HEK293 (cell line): ENCODE measurements around the gene ZNF385C.
"Not testable (repeated sequence)": the region's sequence is repeated elsewhere in the genome, so short reads cannot be mapped to it uniquely, and the experiment has no call there.

Experiments used
- CTCF ChIA-PET: fragments of 350-600 bp; formaldehyde crosslinking; extraction: SDS; loops from one replicate; lab custom pipeline; 2021; ENCODE audit warnings: antibody characterized with exemption; lab: Yijun Ruan, JAX
- POLR2A ChIA-PET: fragments of 300-600 bp; formaldehyde crosslinking; extraction: SDS; loops from one replicate; lab custom pipeline; 2020; ENCODE audit warnings: antibody characterized with exemption, inconsistent platforms; lab: Yijun Ruan, JAX
- H3K27ac ChIP-seq: fragments of 200-500 bp; sonication (Bioruptor generic); 2 replicates; pipeline ENCODE4 v1.5.1; 2014; ENCODE audit warnings: low read depth, low read length, control low read depth, inconsistent platforms; ENCODE audit errors: extremely low read depth
- H3K36me3 ChIP-seq, 2 experiments: fragments of 200-500 bp in 1 of 2; sonication (Bioruptor generic) in 1 of 2; 1 replicate in 1 of 2; 2 replicates in 1 of 2; pipeline ENCODE4 v1.5.1; 2014 to 2017; ENCODE audit warnings: inconsistent platforms in 2 of 2, low read length in 2 of 2; ENCODE audit not compliant: control insufficient read depth in 2 of 2, insufficient read depth in 1 of 2
- H3K4me1 ChIP-seq: fragments of 200-500 bp; sonication (Bioruptor generic); 2 replicates; pipeline ENCODE4 v1.5.1; 2014; ENCODE audit warnings: mild to moderate bottlenecking, low read length, inconsistent platforms; ENCODE audit not compliant: control insufficient read depth, insufficient read depth
- H3K4me3 ChIP-seq: 2 replicates; pipeline ENCODE4 v1.5.1; 2011; ENCODE audit warnings: low read depth, mild to moderate bottlenecking, control low read depth, low read length, moderate library complexity
- H3K9me3 ChIP-seq: fragments of 200-500 bp; sonication (Bioruptor generic); 2 replicates; pipeline ENCODE4 v1.5.1; 2014; ENCODE audit warnings: low read depth, low read length, inconsistent platforms; ENCODE audit not compliant: control insufficient read depth, insufficient read depth
- BCL11B ChIP-seq: fragments of 450-650 bp; formaldehyde crosslinking; IDR thresholded peaks from 2 replicates; pipeline ENCODE4 v1.5.1; 2016; ENCODE audit warnings: low read depth, missing biosample characterization, missing genetic modification characterization
- GLI2 ChIP-seq: fragments of 450-650 bp; formaldehyde crosslinking; IDR thresholded peaks from 2 replicates; pipeline ENCODE4; 2017; ENCODE audit warnings: missing biosample characterization, missing genetic modification characterization, low read depth, borderline replicate concordance
- GLIS1 ChIP-seq: fragments of 450-650 bp; formaldehyde crosslinking; IDR thresholded peaks from 2 replicates; pipeline ENCODE4 v1.5.1; 2016; ENCODE audit warnings: missing biosample characterization, missing genetic modification characterization
- HIC1 ChIP-seq: fragments of 450-650 bp; formaldehyde crosslinking; IDR thresholded peaks from 2 replicates; pipeline ENCODE4 v1.5.1; 2016; ENCODE audit warnings: missing biosample characterization, missing genetic modification characterization
- KLF9 ChIP-seq: fragments of 450-650 bp; formaldehyde crosslinking; IDR thresholded peaks from 2 replicates; pipeline ENCODE4 v1.5.1; 2016; ENCODE audit warnings: missing biosample characterization, missing genetic modification characterization, low read depth
- PRDM1 ChIP-seq: fragments of 450-650 bp; formaldehyde crosslinking; IDR thresholded peaks from 2 replicates; pipeline ENCODE4; 2016; ENCODE audit warnings: missing biosample characterization, missing genetic modification characterization
- PRDM6 ChIP-seq: fragments of 450-650 bp; formaldehyde crosslinking; IDR thresholded peaks from 2 replicates; pipeline ENCODE4 v1.5.1; 2017; ENCODE audit warnings: missing biosample characterization, missing genetic modification characterization
- SP3 ChIP-seq: fragments of 450-650 bp; formaldehyde crosslinking; IDR thresholded peaks from 2 replicates; pipeline ENCODE4 v1.5.1; 2016; ENCODE audit warnings: missing biosample characterization, missing genetic modification characterization
- SP7 ChIP-seq: fragments of 450-650 bp; formaldehyde crosslinking; IDR thresholded peaks from 2 replicates; pipeline ENCODE4 v1.5.1; 2016; ENCODE audit warnings: missing biosample characterization, missing genetic modification characterization
- WT1 ChIP-seq: fragments of 450-650 bp; formaldehyde crosslinking; IDR thresholded peaks from 2 replicates; pipeline ENCODE4 v1.5.1; 2016; ENCODE audit warnings: missing biosample characterization, missing genetic modification characterization
- ZFP69B ChIP-seq: fragments of 450-650 bp; formaldehyde crosslinking; IDR thresholded peaks from 2 replicates; pipeline ENCODE4 v1.5.1; 2016; ENCODE audit warnings: missing biosample characterization, missing genetic modification characterization
- ZNF157 ChIP-seq: fragments of 450-650 bp; formaldehyde crosslinking; IDR thresholded peaks from 2 replicates; pipeline ENCODE4 v1.5.1; 2016; ENCODE audit warnings: missing biosample characterization, missing genetic modification characterization
- ZNF2 ChIP-seq: fragments of 450-650 bp; formaldehyde crosslinking; IDR thresholded peaks from 2 replicates; pipeline ENCODE4 v1.5.1; 2016; ENCODE audit warnings: missing biosample characterization, missing genetic modification characterization
- ZNF223 ChIP-seq: fragments of 450-650 bp; formaldehyde crosslinking; IDR thresholded peaks from 2 replicates; pipeline ENCODE4 v1.5.1; 2016; ENCODE audit warnings: missing biosample characterization, missing genetic modification characterization
- ZNF280C ChIP-seq: fragments of 450-650 bp; formaldehyde crosslinking; IDR thresholded peaks from 2 replicates; pipeline ENCODE4 v1.5.1; 2016; ENCODE audit warnings: missing biosample characterization, missing genetic modification characterization
- ZNF362 ChIP-seq: fragments of 450-650 bp; formaldehyde crosslinking; IDR thresholded peaks from 2 replicates; pipeline ENCODE4 v1.5.1; 2016; ENCODE audit warnings: missing biosample characterization, missing genetic modification characterization
- ZNF394 ChIP-seq: fragments of 450-650 bp; formaldehyde crosslinking; IDR thresholded peaks from 2 replicates; pipeline ENCODE4 v1.5.1; 2016; ENCODE audit warnings: missing biosample characterization, missing genetic modification characterization, mild to moderate bottlenecking, moderate library complexity, borderline replicate concordance
- ZNF501 ChIP-seq: fragments of 450-650 bp; formaldehyde crosslinking; IDR thresholded peaks from 2 replicates; pipeline ENCODE4 v1.5.1; 2016; ENCODE audit warnings: missing biosample characterization, missing genetic modification characterization
- ZNF645 ChIP-seq: fragments of 450-650 bp; formaldehyde crosslinking; IDR thresholded peaks from 2 replicates; pipeline ENCODE4; 2016; ENCODE audit warnings: missing biosample characterization, missing genetic modification characterization
- ZNF670 ChIP-seq: fragments of 450-650 bp; formaldehyde crosslinking; IDR thresholded peaks from 2 replicates; pipeline ENCODE4 v1.5.1; 2016; ENCODE audit warnings: missing biosample characterization, missing genetic modification characterization, low read depth
- ZNF792 ChIP-seq: fragments of 450-650 bp; formaldehyde crosslinking; IDR thresholded peaks from 2 replicates; pipeline ENCODE4 v1.5.1; 2016; ENCODE audit warnings: missing biosample characterization, missing genetic modification characterization

Gene ZNF385C

GRCh38 chr17:42016941-42017865 is 81.1 kb downstream of the ZNF385C start, which contains the start of gene DNAJC7 (continued):
- TF ChIP-seq ZNF670 (tag by site-specific recombination) = no peak
- TF ChIP-seq ZNF223 (tag by site-specific recombination) = no peak
- TF ChIP-seq ZNF394 (tag by site-specific recombination) = no peak; the same call in none of the 2 replicates
- no peak for TF ChIP-seq BCL11B (tag by site-specific recombination)
- TF ChIP-seq GLIS1 (tag by site-specific recombination) = peak; percentile 98
- no peak for TF ChIP-seq ZNF362
- no peak for TF ChIP-seq ZNF280C (tag by site-specific recombination)
- peak; percentile 79 for TF ChIP-seq ZNF501 (tag by site-specific recombination)
- TF ChIP-seq PRDM6 (tag by site-specific recombination) = no peak
- TF ChIP-seq PRDM1 (tag by site-specific recombination) = no peak
- peak; percentile 96 for TF ChIP-seq SP3 (tag by site-specific recombination)
- TF ChIP-seq ZNF792 = 0 out of 2 replicates have a peak, but pooled peaks have one; percentile 31
- TF ChIP-seq ZNF645 (tag by site-specific recombination) = no peak
- TF ChIP-seq WT1 (tag by site-specific recombination) = peak; percentile 34; the same call in 1 of the 2 replicates
- TF ChIP-seq ZNF157 (tag by site-specific recombination) = no peak
- TF ChIP-seq ZNF2 (tag by site-specific recombination) = peak; percentile 66; the same call in 1 of the 2 replicates
- peak; percentile 27; the same call in 1 of the 2 replicates for TF ChIP-seq ZFP69B
- TF ChIP-seq GLI2 (tag by site-specific recombination) = no peak
- peak; percentile 73 for TF ChIP-seq KLF9 (tag by site-specific recombination)
- TF ChIP-seq, all 188 proteins: peak for 76

GRCh38 chr17:42016411-42016831 is 81.9 kb downstream of the ZNF385C start:
- TF ChIP-seq HIC1 (tag by site-specific recombination) (0 out of 2 replicates have a peak, but pooled peaks have one; percentile 31), SP7 (no peak)
- TF ChIP-seq, all 188 proteins: peak for 1
- no peaks in the 10 kb centered on the region for H3K9me3 ChIP-seq
- ChIA-PET POLR2A (interaction anchor here (0.9 to 5.4 kb wide), 11 partner anchors 10 to 406 kb away, joined by 3 to 50 read pairs (median 7); partner anchors contain the start of genes ACLY, CAVIN1 and CNP), CTCF (interaction anchor here (0.7 to 12.6 kb wide), 11 partner anchors 9 to 166 kb away, joined by 3 to 260 read pairs (median 4); partner anchors contain the start of genes ACLY, CNP, DHX58 and HSPB9)
- peak overlapping the region; percentile 91 for H3K27ac ChIP-seq
- peak overlapping the region; percentile 79 for H3K4me3 ChIP-seq
- H3K36me3 ChIP-seq = peaks cover 7 to 15% of the 10 kb centered on the region in 2 experiments; a peak in 2 of 3 replicates
- H3K4me1 ChIP-seq = peaks cover 3% of the 10 kb centered on the region; the same call in 1 of the 2 replicates

GRCh38 chr17:42013740-42014139 is 84.5 kb downstream of the ZNF385C start:
- POLR2A ChIA-PET, H3K4me3 ChIP-seq, H3K27ac ChIP-seq, H3K9me3 ChIP-seq, H3K4me1 ChIP-seq: not testable (repeated sequence)
- H3K36me3 ChIP-seq = peaks cover 10 to 22% of the 10 kb centered on the region in 2 experiments
- CTCF ChIA-PET = interaction anchor here (0.8 kb wide), 1 partner anchor 51 kb away, joined by 4 read pairs; no protein-coding TSS in a partner anchor
